Gastroesophageal sphincter (tissue), 4 donors: ENCODE results near the gene LRRC75A. TPM values are rescaled to one million over a fixed set of nuclear protein-coding genes. Genes with fewer than 3 reads are reported as not detected.

Experiments
- ATAC-seq: fragments of 150-250 bp; one replicate; pipeline ENCODE4 v1.9.1; 2016; ENCODE audit warnings: mild to moderate bottlenecking, moderate library complexity
- H3K27ac ChIP-seq, 4 donors: fragments of 200-600 bp; sonication (generic) in 3 of 4; 1 replicate in 3 of 4; 2 replicates in 1 of 4; pipeline ENCODE4 v1.5.1; 2016 to 2019
- H3K27me3 ChIP-seq: fragments of 200-600 bp; sonication (generic); one replicate; pipeline ENCODE4 v1.5.1; 2019
- H3K36me3 ChIP-seq, 2 donors: fragments of 200-600 bp; sonication (generic); one replicate each; pipeline ENCODE4 v1.5.1; 2019; ENCODE audit warnings: control low read depth in 1 of 2
- H3K4me1 ChIP-seq, 3 donors: fragments of 200-600 bp; sonication (generic); 1 replicate in 2 of 3; 2 replicates in 1 of 3; pipeline ENCODE4 v1.5.1; 2016 to 2019; ENCODE audit warnings: control low read depth in 2 of 3
- H3K4me3 ChIP-seq, 2 donors: fragments of 200-600 bp; sonication (generic); one replicate each; pipeline ENCODE4 v1.5.1; 2019; ENCODE audit warnings: mild to moderate bottlenecking in 1 of 2, moderate library complexity in 1 of 2
- H3K9me3 ChIP-seq, 3 donors: fragments of 200-600 bp; sonication (generic); one replicate each; pipeline ENCODE4 v1.5.1; 2017 to 2019; ENCODE audit warnings: control low read depth in 2 of 3
- EP300 ChIP-seq: sonication (generic); formaldehyde crosslinking; IDR thresholded peaks from one replicate; pipeline ENCODE4 v1.6.1; 2017; ENCODE audit warnings: antibody characterized with exemption, mild to moderate bottlenecking
- POLR2A ChIP-seq, 2 donors: fragments of 450-650 bp; IDR thresholded peaks; one replicate each; pipeline ENCODE4 v1.6.1; 2017; ENCODE audit warnings: antibody characterized with exemption in 2 of 2, mild to moderate bottlenecking in 2 of 2, moderate library complexity in 1 of 2
- POLR2AphosphoS5 ChIP-seq: sonication (generic); formaldehyde crosslinking; IDR thresholded peaks from one replicate; pipeline ENCODE4 v1.6.1; 2017; ENCODE audit warnings: antibody characterized with exemption
- WGBS, 2 donors: methylation state at CpG; one replicate each; pipeline ENCODE4 v1.1.5; 2018; ENCODE audit warnings: low coverage in 1 of 2; 5-methylcytosine and 5-hydroxymethylcytosine counted together
- total RNA-seq, 4 donors: library from RNA; depleted of rRNA; stranded (reverse); fragments of >200 nt; gene quantifications; one replicate each; pipeline ENCODE4 v1.1.0, GENCODE V29; 2016
- TF ChIP-seq, protein P1 (sequence below), 4 experiments: fragments of 200-600 bp in 2 of 4; fragments of 450-650 bp in 2 of 4; sonication (generic) in 1 of 4; IDR thresholded peaks; one replicate each; pipeline ENCODE4 v1.5.1; 2017 to 2019; ENCODE audit warnings: antibody characterized with exemption in 4 of 4, mild to moderate bottlenecking in 2 of 4, moderate library complexity in 2 of 4

Gene LRRC75A
- total RNA-seq, 4 donors from 2014 or later, result 0.94 to 4.0 (median 2.3) TPM

- peak; percentile 11 for ATAC-seq
- peaks cover 0 to 40% (median 0%) of the 10 kb centered on the region in 3 donors for H3K4me1 ChIP-seq
These were observed 27.5 kb downstream of the LRRC75A start for GRCh38 chr17:16464303-16465051.

DNA sequence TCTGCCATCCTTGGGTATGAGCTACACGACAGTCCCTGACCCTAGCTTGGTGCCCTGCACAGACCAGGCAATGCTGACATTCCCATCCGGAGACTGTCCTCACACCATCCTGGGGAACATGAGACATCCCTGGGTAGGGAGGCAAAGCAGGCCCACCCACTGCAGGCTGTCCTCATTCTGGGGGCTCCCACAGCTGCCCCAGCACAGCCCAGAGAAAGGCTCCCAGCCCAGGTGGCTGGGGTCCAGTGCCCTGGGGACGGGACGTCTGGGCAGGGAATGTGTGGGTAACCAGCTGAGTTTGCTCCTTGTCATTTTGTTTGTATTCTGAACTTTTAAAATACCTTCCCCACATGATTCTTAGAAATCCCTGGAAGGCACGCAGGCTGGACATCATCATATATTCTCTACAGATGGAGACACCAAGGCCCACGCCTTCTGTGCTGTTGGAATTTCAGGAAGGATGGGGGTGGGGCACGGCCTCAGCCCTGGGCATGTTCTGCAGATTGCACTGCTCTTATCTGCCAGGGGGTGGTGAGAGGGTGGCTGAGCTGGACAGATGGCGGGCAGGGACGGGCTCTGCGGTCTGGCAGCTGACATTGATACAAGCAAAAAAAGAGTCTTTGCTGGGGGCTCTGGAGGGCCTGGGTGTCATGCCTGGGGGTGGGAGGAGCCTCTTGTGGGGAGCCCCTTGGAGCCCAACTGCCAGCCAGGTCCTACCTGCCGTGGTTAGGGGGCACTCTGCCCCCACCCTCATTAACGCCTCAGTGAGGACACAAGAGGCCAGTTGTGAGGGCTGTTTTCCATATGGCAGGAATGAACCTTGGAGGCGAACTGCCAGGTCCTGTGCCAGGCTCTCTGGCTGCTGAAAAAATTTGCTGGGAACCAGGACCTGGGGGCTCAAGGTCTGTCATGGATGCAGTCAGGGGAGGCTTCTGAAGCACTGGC is 28.4 kb downstream of the LRRC75A start:
- peaks cover 0 to 25% of the 10 kb centered on the region in 2 donors for H3K36me3 ChIP-seq
- no peaks in the 10 kb centered on the region for H3K27me3 ChIP-seq
- H3K27ac ChIP-seq, result no peak overlapping the region
- 40% methylated on average over 4 of the region's 13 CpGs; no CpG with 5 or more reads in 1 of the 2 donors for WGBS, 2 donors
- peaks cover 0 to 40% (median 0%) of the 10 kb centered on the region in 3 donors for H3K4me1 ChIP-seq
- TF ChIP-seq POLR2AphosphoS5, result no peak
- TF ChIP-seq POLR2A (IDR thresholded peaks at IDR 0.05), result no peak
- TF ChIP-seq EP300, result no peak
- TF ChIP-seq, protein P1, sequence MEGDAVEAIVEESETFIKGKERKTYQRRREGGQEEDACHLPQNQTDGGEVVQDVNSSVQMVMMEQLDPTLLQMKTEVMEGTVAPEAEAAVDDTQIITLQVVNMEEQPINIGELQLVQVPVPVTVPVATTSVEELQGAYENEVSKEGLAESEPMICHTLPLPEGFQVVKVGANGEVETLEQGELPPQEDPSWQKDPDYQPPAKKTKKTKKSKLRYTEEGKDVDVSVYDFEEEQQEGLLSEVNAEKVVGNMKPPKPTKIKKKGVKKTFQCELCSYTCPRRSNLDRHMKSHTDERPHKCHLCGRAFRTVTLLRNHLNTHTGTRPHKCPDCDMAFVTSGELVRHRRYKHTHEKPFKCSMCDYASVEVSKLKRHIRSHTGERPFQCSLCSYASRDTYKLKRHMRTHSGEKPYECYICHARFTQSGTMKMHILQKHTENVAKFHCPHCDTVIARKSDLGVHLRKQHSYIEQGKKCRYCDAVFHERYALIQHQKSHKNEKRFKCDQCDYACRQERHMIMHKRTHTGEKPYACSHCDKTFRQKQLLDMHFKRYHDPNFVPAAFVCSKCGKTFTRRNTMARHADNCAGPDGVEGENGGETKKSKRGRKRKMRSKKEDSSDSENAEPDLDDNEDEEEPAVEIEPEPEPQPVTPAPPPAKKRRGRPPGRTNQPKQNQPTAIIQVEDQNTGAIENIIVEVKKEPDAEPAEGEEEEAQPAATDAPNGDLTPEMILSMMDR (IDR thresholded peaks at IDR 0.05), result no peak
- peak; percentile 20 for ATAC-seq
- no peaks in the 10 kb centered on the region for H3K9me3 ChIP-seq
- no peak overlapping the region for H3K4me3 ChIP-seq

More at GRCh38 chr17:16464303-16465051, 27.5 kb downstream of the LRRC75A start:
- peak overlapping the region in 1 of 4 donors; percentile 17 for H3K27ac ChIP-seq
- H3K27me3 ChIP-seq, result no peaks in the 10 kb centered on the region
- 18 to 80% methylated on average over 2 of the region's 12 CpGs for WGBS, 2 donors
- no peak overlapping the region for H3K4me3 ChIP-seq
- TF ChIP-seq EP300 (no peak), POLR2A (IDR thresholded peaks at IDR 0.05) (no peak), POLR2AphosphoS5 (no peak)
- TF ChIP-seq, protein P1 (IDR thresholded peaks at IDR 0.05), result no peak
- H3K9me3 ChIP-seq, result no peaks in the 10 kb centered on the region
- H3K36me3 ChIP-seq, result peaks cover 0 to 23% of the 10 kb centered on the region in 2 donors

- no peak overlapping the region for H3K27ac ChIP-seq
- no peak for ATAC-seq
- H3K4me3 ChIP-seq, result no peak overlapping the region
- H3K4me1 ChIP-seq, result peaks cover 0 to 40% (median 0%) of the 10 kb centered on the region in 3 donors
- TF ChIP-seq POLR2A (IDR thresholded peaks at IDR 0.05), result no peak
- TF ChIP-seq EP300, result no peak
- TF ChIP-seq POLR2AphosphoS5, result no peak
- TF ChIP-seq, protein P1 (IDR thresholded peaks at IDR 0.05), result no peak
- H3K27me3 ChIP-seq, result no peaks in the 10 kb centered on the region
- 75 to 83% methylated on average over 1 to 5 of the region's 20 CpGs for WGBS, 2 donors
- peaks cover 0 to 33% of the 10 kb centered on the region in 2 donors for H3K36me3 ChIP-seq
- no peaks in the 10 kb centered on the region for H3K9me3 ChIP-seq
These were observed 29.7 kb downstream of the LRRC75A start for GRCh38 chr17:16462070-16462864.

DNA sequence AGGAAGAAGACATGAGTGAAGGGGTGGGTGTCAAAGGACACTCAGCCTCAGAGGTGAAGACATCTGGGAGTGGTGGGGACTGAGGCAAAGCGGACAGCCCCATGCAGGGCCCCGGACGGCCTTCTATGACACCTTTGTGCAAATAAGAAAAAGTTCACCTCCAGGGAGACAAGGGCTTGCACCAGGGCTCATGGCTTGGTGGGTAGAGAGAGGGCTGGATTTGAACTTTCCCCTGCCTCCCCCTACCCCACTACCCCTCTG is 30.5 kb downstream of the LRRC75A start:
- 83 to 100% methylated on average over 1 of the region's 3 CpGs for WGBS, 2 donors
- Histone ChIP-seq H3K36me3 (peaks cover 0 to 41% of the 10 kb centered on the region in 2 donors), H3K4me3 (no peak overlapping the region), H3K9me3 (no peaks in the 10 kb centered on the region), H3K27ac (no peak overlapping the region), H3K4me1 (peaks cover 0 to 40% (median 0%) of the 10 kb centered on the region in 3 donors), H3K27me3 (no peaks in the 10 kb centered on the region)
- ATAC-seq, result no peak
- TF ChIP-seq, protein P1 (IDR thresholded peaks at IDR 0.05), result no peak
- TF ChIP-seq POLR2A (IDR thresholded peaks at IDR 0.05) (no peak), POLR2AphosphoS5 (no peak), EP300 (no peak)
